BJ (cell line): Measurements from ENCODE around the gene CTSL. TPM values are rescaled to one million over a fixed set of nuclear protein-coding genes. Genes with fewer than 3 reads are reported as not detected.
A peak's percentile ranks its signal among the peaks of the same experiment; 100 is the strongest.

Source experiments
- CTCF ChIA-PET: fragments of 350-600 bp; formaldehyde crosslinking; extraction: SDS; loops from one replicate; lab custom pipeline; 2021; ENCODE audit warnings: antibody characterized with exemption, inconsistent platforms; lab: Yijun Ruan, JAX
- POLR2A ChIA-PET: fragments of 300-600 bp; sonication (Branson Sonifier 250); formaldehyde crosslinking; extraction: SDS; loops from one replicate; lab custom pipeline; 2021; ENCODE audit warnings: antibody characterized with exemption; lab: Charles Lee
- DNase-seq: peaks from one replicate; pipeline ENCODE4 v3.0.0-alpha.2; 2011; ENCODE audit warnings: low read depth
- H3K27me3 ChIP-seq: 2 replicates; pipeline ENCODE4 v1.6.0; 2011; ENCODE audit warnings: low read length; ENCODE audit not compliant: control insufficient read depth, insufficient read depth
- H3K36me3 ChIP-seq: 2 replicates; pipeline ENCODE4 v1.5.1; 2011; ENCODE audit warnings: low read length; ENCODE audit not compliant: control insufficient read depth, insufficient read depth
- H3K4me3 ChIP-seq: 2 replicates; pipeline ENCODE4 v1.5.1; 2011; ENCODE audit warnings: low read depth, mild to moderate bottlenecking, control low read depth, low read length
- polyA plus RNA-seq: library from polyadenylated mRNA; depleted of rRNA; stranded (reverse); fragments of >200 nt; gene quantifications from 2 replicates; pipeline ENCODE4 v1.2.3, GENCODE V29; 2011
- TF ChIP-seq, protein P1 (sequence below): IDR thresholded peaks from 2 replicates; pipeline ENCODE4 v1.5.1; 2011; ENCODE audit warnings: low read depth, mild to moderate bottlenecking, control low read depth, inconsistent platforms, low read length, moderate library complexity; ENCODE audit not compliant: insufficient read depth

Gene CTSL
- polyA plus RNA-seq, 1 experiment: 146 TPM

DNA sequence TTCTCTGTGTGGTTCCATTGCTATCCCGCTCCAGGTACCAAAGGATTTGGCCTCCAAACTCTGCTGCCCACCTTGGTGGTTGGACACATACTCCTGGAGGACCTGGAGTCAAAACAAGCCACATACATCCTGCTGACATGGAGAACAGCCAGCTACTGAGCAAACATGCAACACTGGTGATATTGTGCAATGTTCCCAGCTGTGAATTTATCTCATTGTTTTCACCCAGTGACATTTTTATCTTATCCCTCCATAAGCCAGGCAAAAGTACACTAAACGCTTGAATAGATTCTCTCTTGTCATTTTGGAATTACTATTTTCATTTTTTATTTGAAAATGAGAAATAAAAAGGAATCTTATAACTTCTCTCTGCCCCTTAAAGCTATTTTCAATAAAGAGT lies 11.1 kb upstream of the CTSL start:
- Histone ChIP-seq H3K36me3 (no peaks in the 10 kb centered on the region), H3K4me3 (no peak overlapping the region), H3K27me3 (no peaks in the 10 kb centered on the region)
- ChIA-PET CTCF (interaction anchor here (0.6 to 4.3 kb wide), 2 partner anchors 11 to 1151 kb away, joined by 3 to 21 read pairs; partner anchors contain the start of gene CTSL), POLR2A (no interaction called here)
- peak; percentile 51 for DNase-seq
- TF ChIP-seq, protein P1, sequence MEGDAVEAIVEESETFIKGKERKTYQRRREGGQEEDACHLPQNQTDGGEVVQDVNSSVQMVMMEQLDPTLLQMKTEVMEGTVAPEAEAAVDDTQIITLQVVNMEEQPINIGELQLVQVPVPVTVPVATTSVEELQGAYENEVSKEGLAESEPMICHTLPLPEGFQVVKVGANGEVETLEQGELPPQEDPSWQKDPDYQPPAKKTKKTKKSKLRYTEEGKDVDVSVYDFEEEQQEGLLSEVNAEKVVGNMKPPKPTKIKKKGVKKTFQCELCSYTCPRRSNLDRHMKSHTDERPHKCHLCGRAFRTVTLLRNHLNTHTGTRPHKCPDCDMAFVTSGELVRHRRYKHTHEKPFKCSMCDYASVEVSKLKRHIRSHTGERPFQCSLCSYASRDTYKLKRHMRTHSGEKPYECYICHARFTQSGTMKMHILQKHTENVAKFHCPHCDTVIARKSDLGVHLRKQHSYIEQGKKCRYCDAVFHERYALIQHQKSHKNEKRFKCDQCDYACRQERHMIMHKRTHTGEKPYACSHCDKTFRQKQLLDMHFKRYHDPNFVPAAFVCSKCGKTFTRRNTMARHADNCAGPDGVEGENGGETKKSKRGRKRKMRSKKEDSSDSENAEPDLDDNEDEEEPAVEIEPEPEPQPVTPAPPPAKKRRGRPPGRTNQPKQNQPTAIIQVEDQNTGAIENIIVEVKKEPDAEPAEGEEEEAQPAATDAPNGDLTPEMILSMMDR: no peak

DNA sequence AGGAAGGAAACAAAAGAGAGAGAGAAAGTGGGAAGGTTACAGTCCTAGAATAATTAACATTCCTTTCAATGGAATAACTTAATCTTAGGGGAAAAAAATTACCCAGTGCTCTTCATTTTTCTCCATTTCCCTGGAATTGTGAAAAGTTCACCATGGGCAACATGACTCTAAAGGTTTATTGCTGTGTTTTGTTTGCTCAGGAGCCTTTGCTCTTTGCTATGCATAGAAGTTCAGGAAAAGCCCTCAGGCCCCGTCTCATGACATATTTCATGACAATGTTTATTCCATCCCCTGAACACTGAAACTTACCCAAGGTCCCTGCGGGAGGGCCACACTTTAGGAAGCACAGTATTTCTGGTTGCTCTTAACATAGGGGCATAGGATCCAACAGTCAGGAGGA lies 9.8 kb upstream of the CTSL start:
- no peak for DNase-seq
- no peaks in the 10 kb centered on the region for H3K27me3 ChIP-seq
- TF ChIP-seq, protein P1: no peak
- ChIA-PET POLR2A (no interaction called here), CTCF (interaction anchor here (1.0 to 4.3 kb wide), 2 partner anchors 9 to 38 kb away, joined by 3 to 21 read pairs; partner anchors contain the start of gene CTSL)
- no peaks in the 10 kb centered on the region for H3K36me3 ChIP-seq
- no peak overlapping the region for H3K4me3 ChIP-seq

- ChIA-PET CTCF (interaction anchor here (0.7 to 4.3 kb wide), 2 partner anchors 8 to 17 kb away, joined by 3 to 21 read pairs; partner anchors contain the start of gene CTSL), POLR2A (no interaction called here)
- TF ChIP-seq, protein P1: no peak
- H3K4me3 ChIP-seq: no peak overlapping the region
- DNase-seq: no peak
- no peaks in the 10 kb centered on the region for H3K36me3 ChIP-seq
- H3K27me3 ChIP-seq: no peaks in the 10 kb centered on the region
These were observed 8.5 kb upstream of the CTSL start for GRCh38 chr9:87717456-87717855.

- ChIA-PET CTCF (no interaction called here), POLR2A (no interaction called here)
- Histone ChIP-seq H3K36me3 (no peaks in the 10 kb centered on the region), H3K4me3 (no peak overlapping the region), H3K27me3 (no peaks in the 10 kb centered on the region)
- TF ChIP-seq, protein P1: no peak
- DNase-seq: no peak
These were observed 7.7 kb upstream of the CTSL start for GRCh38 chr9:87718231-87718630.

DNA sequence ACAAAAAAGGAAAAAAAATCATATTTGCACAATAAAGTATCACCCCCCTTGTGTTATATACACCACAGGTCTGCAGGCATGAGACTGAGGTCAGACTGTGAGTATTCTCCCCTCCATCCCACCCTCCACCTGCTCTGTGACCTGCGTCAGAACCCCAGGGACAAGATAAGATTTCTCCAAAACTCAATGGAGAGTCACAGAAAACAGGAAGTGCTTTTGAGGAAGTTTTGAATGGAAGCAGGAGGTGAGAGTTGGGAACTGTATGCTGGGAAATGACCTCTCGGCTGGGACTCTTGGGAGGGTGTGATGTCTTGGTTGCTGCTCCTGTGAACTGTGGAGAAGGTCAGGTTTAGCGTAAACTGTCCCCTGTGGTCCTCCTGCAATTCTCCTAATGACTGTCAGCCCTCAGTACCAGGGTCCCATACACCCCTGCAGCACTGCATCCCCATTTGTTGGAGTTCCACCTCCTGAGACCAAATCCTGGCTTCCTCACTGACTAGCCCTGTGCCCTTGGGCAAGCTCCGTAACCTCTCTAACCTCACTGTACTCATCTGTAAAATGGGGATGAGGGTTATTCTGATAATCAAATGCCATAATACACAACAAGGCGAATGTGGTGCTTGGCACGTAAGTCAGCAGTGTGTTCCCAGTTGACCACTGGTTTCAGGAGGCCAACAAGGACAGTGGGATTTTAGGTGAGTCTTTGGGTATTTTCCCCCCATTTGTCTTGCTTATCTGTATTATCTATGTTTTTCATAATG lies 6.9 kb upstream of the CTSL start:
- H3K4me3 ChIP-seq: no peak overlapping the region
- POLR2A ChIA-PET: no interaction called here

More for the DNA sequence above, 6.9 kb upstream of the CTSL start:
- DNase-seq: no peak
- H3K36me3 ChIP-seq: no peaks in the 10 kb centered on the region
- no peaks in the 10 kb centered on the region for H3K27me3 ChIP-seq
- CTCF ChIA-PET: no interaction called here
- TF ChIP-seq, protein P1: no peak
